MCF 10A (cell line): Measurements from ENCODE around the gene FLYWCH1. TPM values are rescaled to one million over a fixed set of nuclear protein-coding genes. Genes with fewer than 3 reads are reported as not detected.

ENCODE experiments used
- BruUV-seq: library from RNA; stranded (reverse); fragments of 400-500 nt; replicated peaks from 2 replicates; lab custom pipeline; 2021; lab: Mats Ljungman, UMichigan
- CTCF ChIA-PET: fragments of 300-600 bp; sonication (Branson Sonifier 250); formaldehyde crosslinking; extraction: SDS; loops from one replicate; lab custom pipeline; 2021; ENCODE audit warnings: antibody characterized with exemption, inconsistent platforms; lab: Yijun Ruan, JAX
- POLR2A ChIA-PET: fragments of 300-600, 350-650 bp; sonication (Branson Sonifier 250); formaldehyde crosslinking; extraction: SDS; loops from one replicate; lab custom pipeline; 2020; ENCODE audit warnings: antibody characterized with exemption, inconsistent platforms; lab: Yijun Ruan, JAX
- DNase-seq: peaks from one replicate; pipeline ENCODE4 v3.0.0-alpha.2; 2018; ENCODE audit not compliant: unreplicated experiment
- H3K27ac Mint-ChIP-seq: one replicate; pipeline ENCODE4 v1.8.0; 2022; ENCODE audit warnings: mild to moderate bottlenecking, low read depth, mixed read lengths; ENCODE audit not compliant: unreplicated experiment
- H3K27me3 Mint-ChIP-seq: one replicate; pipeline ENCODE4 v1.8.0; 2022; ENCODE audit warnings: mixed read lengths; ENCODE audit not compliant: insufficient read depth, unreplicated experiment
- H3K36me3 Mint-ChIP-seq: one replicate; pipeline ENCODE4 v1.8.0; 2022; ENCODE audit warnings: mild to moderate bottlenecking, moderate library complexity, mixed read lengths; ENCODE audit not compliant: insufficient read depth, unreplicated experiment
- H3K4me1 Mint-ChIP-seq: one replicate; pipeline ENCODE4 v1.8.0; 2022; ENCODE audit warnings: mixed read lengths; ENCODE audit not compliant: insufficient read depth, unreplicated experiment
- H3K4me3 Mint-ChIP-seq: one replicate; pipeline ENCODE4 v1.8.0; 2022; ENCODE audit warnings: mild to moderate bottlenecking, moderate library complexity, mixed read lengths; ENCODE audit not compliant: unreplicated experiment
- H3K9me3 Mint-ChIP-seq: one replicate; pipeline ENCODE4 v1.8.0; 2022; ENCODE audit warnings: mixed read lengths; ENCODE audit not compliant: unreplicated experiment
- CTCF ChIP-seq: fragments of 200-600 bp; IDR thresholded peaks from one replicate; pipeline ENCODE4 v1.8.0; 2022; ENCODE audit warnings: antibody characterized with exemption, mild to moderate bottlenecking; ENCODE audit not compliant: unreplicated experiment
- intact Hi-C: fragments of 100-400 bp; cut with micrococcal nuclease; formaldehyde crosslinking; loops from 2 replicates; pipeline ENCODE4 v1.14.1; 2022
- total RNA-seq: library from RNA; stranded (reverse); gene quantifications from 2 replicates; pipeline ENCODE4 v1.2.3, GENCODE V29; 2022

The FLYWCH1 gene
- total RNA-seq, 1 experiment from 2014 or later = 76.3 TPM

DNA sequence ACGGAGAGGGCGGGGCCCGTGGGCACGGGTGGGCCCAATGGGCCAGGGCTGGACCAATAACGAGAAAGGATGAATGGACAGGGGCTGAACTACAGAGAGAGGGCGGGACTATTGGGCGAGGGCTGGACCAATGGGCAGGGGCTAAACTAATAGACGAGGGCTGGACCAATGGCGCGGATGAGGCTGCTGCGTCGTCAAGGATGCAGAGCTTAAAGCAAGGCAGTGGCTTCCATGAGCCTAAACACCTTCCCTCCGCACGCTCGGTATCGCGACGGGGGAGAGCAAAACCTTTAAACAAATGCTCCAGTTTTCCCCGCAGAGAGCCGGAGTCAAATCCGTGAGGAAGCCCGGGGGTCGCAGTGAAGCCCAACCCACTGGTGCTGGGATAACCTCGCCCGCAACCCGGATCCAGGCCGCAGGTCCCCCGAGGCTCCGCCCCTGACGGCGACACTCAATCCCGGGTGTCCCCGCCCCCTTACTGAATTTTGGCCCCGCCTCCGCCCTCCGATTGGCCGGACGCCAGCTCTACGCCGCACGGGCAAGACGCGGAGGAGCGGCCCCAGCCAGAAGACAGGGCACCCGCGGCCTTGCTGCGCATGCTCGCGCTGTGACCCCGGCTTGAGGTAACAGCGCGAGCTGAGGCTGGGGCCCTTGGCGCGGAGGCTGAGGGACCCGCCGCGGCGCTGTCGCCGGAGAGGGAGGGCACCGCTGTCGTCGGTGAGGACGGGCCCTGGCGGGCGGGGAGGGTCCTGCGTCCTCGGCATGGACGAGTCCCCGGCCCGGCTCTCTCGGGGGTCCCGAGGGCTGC lies 28.9 kb upstream of the FLYWCH1 start, which contains the start of gene FLYWCH2:
Gene FLYWCH2, plus strand, starts transcription at position 566 of the 808 bp plus-strand sequence. CDS start 13,235 bp downstream, outside the sequence.
- no peak for TF ChIP-seq CTCF
- DNase-seq = peak; percentile 99
- peak within 1 kb of the TSS; percentile 77 for H3K4me3 Mint-ChIP-seq
- no peaks in the 10 kb centered on the region for H3K9me3 Mint-ChIP-seq
- H3K36me3 Mint-ChIP-seq = peaks cover 6% of the 10 kb centered on the region
- POLR2A ChIA-PET = interaction anchor here (0.7 to 6.0 kb wide), 26 partner anchors 9 to 1410 kb away, joined by 3 to 75 read pairs (median 4); partner anchors contain the start of genes FLYWCH1, SRRM2 and TBC1D24
- no TSS peak for BruUV-seq
- H3K4me1 Mint-ChIP-seq = peaks cover 5% of the 10 kb centered on the region
- H3K27me3 Mint-ChIP-seq = no peaks in the 10 kb centered on the region
- intact Hi-C loops = loop anchor here (2.0 kb wide), 1 partner anchor 36 kb away; no protein-coding TSS in a partner anchor
- CTCF ChIA-PET = interaction anchor here (0.5 to 1.4 kb wide), 4 partner anchors 9 to 37 kb away, joined by 3 to 6 read pairs (median 4); no protein-coding TSS in a partner anchor
- H3K27ac Mint-ChIP-seq = peak within 1 kb of the TSS; percentile 73

DNA sequence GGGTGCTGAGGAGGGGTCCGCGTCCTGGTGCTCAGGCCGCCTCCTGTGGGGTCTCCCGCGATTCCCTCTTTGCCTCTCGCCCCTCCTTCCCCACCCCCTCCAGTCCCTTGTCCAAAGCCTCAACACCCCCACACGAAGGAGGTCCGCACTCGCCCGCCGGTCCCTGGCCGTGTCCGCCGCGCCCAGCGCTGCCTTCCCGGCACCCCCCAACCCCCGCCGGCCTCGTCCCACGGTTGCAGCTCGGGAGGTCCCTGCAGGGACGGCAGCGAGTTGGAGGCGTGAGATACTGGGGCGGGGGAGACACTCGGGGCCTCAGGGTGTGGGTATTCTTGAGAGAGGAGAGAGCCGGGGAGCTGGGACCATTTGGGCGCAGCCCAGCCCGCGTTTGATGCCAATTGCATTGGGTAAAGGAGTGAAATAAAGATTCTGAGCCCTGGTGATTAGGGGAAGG lies 28.2 kb upstream of the FLYWCH1 start:
- Mint-ChIP-seq H3K4me3 (peak overlapping the region; percentile 77), H3K9me3 (no peaks in the 10 kb centered on the region), H3K36me3 (peaks cover 6% of the 10 kb centered on the region), H3K27me3 (no peaks in the 10 kb centered on the region), H3K4me1 (peaks cover 5% of the 10 kb centered on the region), H3K27ac (no peak overlapping the region)
- ChIA-PET POLR2A (interaction anchor here (0.6 to 6.0 kb wide), 22 partner anchors 10 to 1433 kb away, joined by 3 to 75 read pairs (median 4); partner anchors contain the start of genes FLYWCH1, GLIS2, SRRM2 and TBC1D24), CTCF (interaction anchor here (0.5 to 1.4 kb wide), 5 partner anchors 9 to 160 kb away, joined by 3 to 6 read pairs (median 4); no protein-coding TSS in a partner anchor)
- intact Hi-C loops = loop anchor here (2.0 kb wide), 1 partner anchor 35 kb away; no protein-coding TSS in a partner anchor
- TF ChIP-seq CTCF = no peak
- no TSS peak for BruUV-seq
- DNase-seq = peak; percentile 7

DNA sequence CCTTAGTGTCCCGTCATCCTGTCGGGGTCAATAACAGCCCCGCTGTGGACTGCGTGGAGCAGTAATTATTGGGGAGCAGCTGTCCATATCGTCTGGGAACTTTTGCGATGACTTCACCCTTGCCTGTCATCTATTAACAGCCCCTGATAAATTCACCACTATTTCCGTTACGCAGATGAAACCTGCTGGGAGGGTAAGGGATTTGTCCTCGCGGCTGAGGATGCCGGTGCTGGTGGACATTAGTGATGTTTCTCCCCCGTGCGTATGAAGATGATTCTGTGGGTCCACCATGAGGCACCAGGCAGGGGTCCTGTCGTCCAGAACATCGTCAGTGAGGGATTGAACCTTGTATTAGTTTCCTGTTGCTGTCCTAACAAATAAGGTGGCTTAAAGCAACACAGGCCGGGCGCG lies 27.7 kb upstream of the FLYWCH1 start:
- intact Hi-C loops = no loop called here

More for the DNA sequence above, 27.7 kb upstream of the FLYWCH1 start:
- no peaks in the 10 kb centered on the region for H3K27me3 Mint-ChIP-seq
- H3K4me3 Mint-ChIP-seq = peak overlapping the region; percentile 77
- no peak for DNase-seq
- H3K9me3 Mint-ChIP-seq = no peaks in the 10 kb centered on the region
- H3K36me3 Mint-ChIP-seq = peaks cover 6% of the 10 kb centered on the region
- H3K27ac Mint-ChIP-seq = no peak overlapping the region
- peaks cover 5% of the 10 kb centered on the region for H3K4me1 Mint-ChIP-seq
- ChIA-PET POLR2A (interaction anchor here (0.6 to 6.0 kb wide), 9 partner anchors 9 to 1432 kb away, joined by 3 to 75 read pairs (median 7); partner anchors contain the start of genes FLYWCH1, GLIS2 and SRRM2), CTCF (interaction anchor here (0.5 to 1.4 kb wide), 3 partner anchors 8 to 160 kb away, joined by 3 to 5 read pairs (median 4); no protein-coding TSS in a partner anchor)
- TF ChIP-seq CTCF = no peak
- TSS peak; percentile 45 for BruUV-seq
